Islet precursor cell (in vitro differentiated cells): ENCODE measurements around the gene HP.

ENCODE experiments used
- DNase-seq: peaks from one replicate; pipeline ENCODE4 v3.0.0-alpha.2; 2018

HP gene

GRCh38 chr16:72092832-72093447 lies 38.6 kb downstream of the HP start:
- peak; percentile 66 for DNase-seq

GRCh38 chr16:72093448-72094265 lies 39.4 kb downstream of the HP start, which contains the start of the genes DHX38 and TXNL4B:
Gene DHX38 (plus strand): TSS chr16:72093847. CDS start chr16:72096158, 2,311 bp downstream.
Gene TXNL4B (minus strand): TSS chr16:72093620. CDS start chr16:72090749, 2,871 bp downstream.
- peak; percentile 99 for DNase-seq

GRCh38 chr16:72094266-72094610 lies 39.9 kb downstream of the HP start:
- DNase-seq: no peak

- DNase-seq: peak; percentile 68
Measured at GRCh38 chr16:72098936-72099335, 44.6 kb downstream of the HP start.

GRCh38 chr16:72099377-72099818 lies 45.1 kb downstream of the HP start:
- peak; percentile 84 for DNase-seq

GRCh38 chr16:72101195-72101594 lies 46.9 kb downstream of the HP start:
- DNase-seq: no peak

GRCh38 chr16:72104905-72105304 lies 50.6 kb downstream of the HP start:
- no peak for DNase-seq

GRCh38 chr16:72105978-72106377 lies 51.7 kb downstream of the HP start:
- DNase-seq: no peak

- DNase-seq: no peak
Measured at GRCh38 chr16:72107371-72107770, 53.1 kb downstream of the HP start.

GRCh38 chr16:72108353-72109102 lies 54.2 kb downstream of the HP start:
- DNase-seq: no peak

GRCh38 chr16:72109300-72109699 lies 55.0 kb downstream of the HP start:
- DNase-seq: no peak

GRCh38 chr16:72109966-72110530 lies 55.7 kb downstream of the HP start:
- no peak for DNase-seq
